GM12878 (cell line): Measurements from ENCODE around the gene TMPRSS11A. TPM values are rescaled to one million over a fixed set of nuclear protein-coding genes. Genes with fewer than 3 reads are reported as not detected.

Experiments used
- ATAC-seq: fragments of 200-7000 bp; cut with Tn5 transposase; 3 replicates; pipeline ENCODE4 v1.9.1; 2020; ENCODE audit warnings: mild to moderate bottlenecking, moderate library complexity
- BruUV-seq: library from RNA; stranded (reverse); fragments of 400-500 nt; replicated peaks from 2 replicates; lab custom pipeline; 2021; lab: Mats Ljungman, UMichigan
- CTCF ChIA-PET: fragments of 300-600 bp; sonication (Branson Sonifier 250); formaldehyde crosslinking; extraction: SDS; loops from one replicate; lab custom pipeline; 2021; ENCODE audit warnings: inconsistent platforms; lab: Yijun Ruan, JAX
- POLR2A ChIA-PET: fragments of 350-600 bp; formaldehyde crosslinking; extraction: SDS; loops from one replicate; lab custom pipeline; 2021; ENCODE audit warnings: inconsistent platforms; lab: Charles Lee
- RAD21 ChIA-PET: fragments of 300-600 bp; sonication (Branson Sonifier 250); formaldehyde crosslinking; loops from one replicate; lab custom pipeline; 2023; ENCODE audit warnings: antibody characterized with exemption; ENCODE audit not compliant: unreplicated experiment; lab: Charles Lee
- SMC1A ChIA-PET: fragments of 300-600 bp; sonication (Branson Sonifier 250); formaldehyde crosslinking; loops from one replicate; lab custom pipeline; 2023; ENCODE audit not compliant: unreplicated experiment, uncharacterized antibody; lab: Charles Lee
- DNase-seq: peaks from one replicate; pipeline ENCODE4 v3.0.0-alpha.2; 2011; ENCODE audit warnings: low read depth, low spot score
- FAIRE-seq: peaks from 3 replicates; lab custom pipeline; 2011; peaks lifted over from hg19 to GRCh38; lab: Jason Lieb, UNC
- H2AFZ ChIP-seq: 2 replicates; pipeline ENCODE4 v1.6.0; 2011; ENCODE audit warnings: low read depth, low read length, control low read depth; ENCODE audit not compliant: control insufficient read depth
- H3K27ac ChIP-seq: 2 replicates; pipeline ENCODE4 v1.5.1; 2011; ENCODE audit warnings: control low read depth; ENCODE audit not compliant: control insufficient read depth, insufficient read depth
- H3K27me3 ChIP-seq, 2 experiments: replicated peaks in 1 of 2; 2 replicates each; pipeline versions ENCODE4 v1.6.0 to v1.6.1; 2011; ENCODE audit warnings: low read length in 1 of 2; ENCODE audit not compliant: control insufficient read depth in 2 of 2, insufficient read depth in 2 of 2
- H3K36me3 ChIP-seq, 2 experiments: 2 replicates each; pipeline ENCODE4 v1.5.1; 2011; ENCODE audit warnings: low read length in 1 of 2; ENCODE audit not compliant: control insufficient read depth in 2 of 2, insufficient read depth in 2 of 2
- H3K4me1 ChIP-seq: 2 replicates; pipeline ENCODE4 v1.6.1; 2011; ENCODE audit warnings: mild to moderate bottlenecking, low read length, moderate library complexity, mixed read lengths; ENCODE audit not compliant: control insufficient read depth, insufficient read depth
- H3K4me2 ChIP-seq: 2 replicates; pipeline ENCODE4 v1.6.0; 2011; ENCODE audit warnings: control low read depth; ENCODE audit not compliant: control insufficient read depth, insufficient read depth
- H3K4me3 ChIP-seq: fragments of 200-600 bp; sonication (generic); 2 replicates; pipeline ENCODE4 v1.5.1; 2016
- H3K79me2 ChIP-seq: 2 replicates; pipeline ENCODE4 v1.6.0; 2011; ENCODE audit warnings: low read length; ENCODE audit not compliant: control insufficient read depth, insufficient read depth
- H3K9ac ChIP-seq: 2 replicates; pipeline ENCODE4 v1.8.0; 2011; ENCODE audit warnings: low read length, control low read depth, mixed read lengths; ENCODE audit not compliant: control insufficient read depth, insufficient read depth
- H3K9me3 ChIP-seq: replicated peaks from 3 replicates; pipeline ENCODE4 v1.5.1; 2011; ENCODE audit warnings: mild to moderate bottlenecking, low read length; ENCODE audit not compliant: control insufficient read depth, insufficient read depth
- H4K20me1 ChIP-seq: 2 replicates; pipeline ENCODE4 v1.6.0; 2011; ENCODE audit not compliant: control insufficient read depth, insufficient read depth
- ASH2L ChIP-seq: fragments of 300-600, 200-600 bp; sonication (generic); IDR thresholded peaks from 2 replicates; pipeline ENCODE4 v1.6.1; 2017; ENCODE audit warnings: low read depth, mild to moderate bottlenecking, borderline replicate concordance
- CBX5 ChIP-seq: sonication (generic); IDR thresholded peaks from 2 replicates; pipeline ENCODE4 v1.6.1; 2016; ENCODE audit warnings: low read depth, moderate library complexity, mild to moderate bottlenecking, inconsistent platforms
- CHD4 ChIP-seq: fragments of 200-600 bp; sonication (generic); IDR thresholded peaks from 2 replicates; pipeline ENCODE4 v1.6.1; 2016; ENCODE audit warnings: mild to moderate bottlenecking
- ESRRA ChIP-seq: IDR thresholded peaks from 2 replicates; pipeline ENCODE4 v1.6.1; 2012; ENCODE audit warnings: mild to moderate bottlenecking, low read length, improper control_type of control experiment
- FOXM1 ChIP-seq: IDR thresholded peaks from 2 replicates; pipeline ENCODE4 v1.6.1; 2012; ENCODE audit warnings: low read depth, mild to moderate bottlenecking, inconsistent platforms, low read length, moderate library complexity
- KDM1A ChIP-seq: fragments of 200-600 bp; sonication (generic); IDR thresholded peaks from 2 replicates; pipeline ENCODE4 v1.6.1; 2016; ENCODE audit warnings: borderline replicate concordance
- MLLT1 ChIP-seq: fragments of 450-650 bp; IDR thresholded peaks from 2 replicates; pipeline ENCODE4 v1.6.1; 2016; ENCODE audit warnings: mild to moderate bottlenecking
- NFIC ChIP-seq: IDR thresholded peaks from 2 replicates; pipeline ENCODE4 v1.6.1; 2012; ENCODE audit warnings: low read depth, mild to moderate bottlenecking, inconsistent platforms, low read length, moderate library complexity
- NFYB ChIP-seq: IDR thresholded peaks from 2 replicates; pipeline ENCODE4 v1.6.1; 2011; ENCODE audit warnings: low read depth, mild to moderate bottlenecking, low read length, improper control_type of control experiment, moderate library complexity; ENCODE audit not compliant: insufficient read depth
- SMC3 ChIP-seq: IDR thresholded peaks from 2 replicates; pipeline ENCODE4 v1.6.1; 2011; ENCODE audit warnings: low read length, improper control_type of control experiment, borderline replicate concordance
- SPI1 ChIP-seq: IDR thresholded peaks from 2 replicates; pipeline ENCODE4 v1.6.1; 2011; ENCODE audit warnings: low read depth, mild to moderate bottlenecking, low read length, moderate library complexity, borderline replicate concordance; ENCODE audit not compliant: insufficient read depth
- TCF7 ChIP-seq: IDR thresholded peaks from 2 replicates; pipeline ENCODE4 v1.6.1; 2014; ENCODE audit warnings: antibody characterized with exemption, borderline replicate concordance
- WRNIP1 ChIP-seq: IDR thresholded peaks from 2 replicates; pipeline ENCODE4 v1.6.1; 2011; ENCODE audit warnings: low read depth, low read length, improper control_type of control experiment, borderline replicate concordance
- YBX1 ChIP-seq: fragments of 450-650 bp; IDR thresholded peaks from 2 replicates; pipeline ENCODE4 v1.6.1; 2016; ENCODE audit warnings: antibody characterized with exemption
- YY1 ChIP-seq: IDR thresholded peaks from 2 replicates; pipeline ENCODE4 v1.6.1; 2011; ENCODE audit warnings: low read depth, mild to moderate bottlenecking, low read length
- ZNF24 ChIP-seq: fragments of 450-650 bp; IDR thresholded peaks from 2 replicates; pipeline ENCODE4 v1.6.1; 2017; ENCODE audit warnings: antibody characterized with exemption, mild to moderate bottlenecking
- ZZZ3 ChIP-seq: IDR thresholded peaks from 2 replicates; pipeline ENCODE4 v1.6.1; 2011; ENCODE audit warnings: low read depth; ENCODE audit not compliant: control insufficient read depth, insufficient read length
- WGBS: methylation state at CpG from one replicate; pipeline ENCODE4 v1.1.6; 2016; ENCODE audit warnings: low lambda C conversion rate; ENCODE audit not compliant: insufficient replicate concordance, insufficient coverage; ENCODE audit errors: missing lambda C conversion rate; 5-methylcytosine and 5-hydroxymethylcytosine counted together
- in situ Hi-C: fragments of 300-500 bp; cut with MboI; formaldehyde crosslinking; loops from 9 replicates; pipeline ENCODE4 v1.14.3; 2018; ENCODE audit warnings: mixed read lengths
- intact Hi-C: fragments of 100-400 bp; cut with micrococcal nuclease; formaldehyde crosslinking; loops from one replicate; pipeline ENCODE4 v1.14.2; 2022; ENCODE audit not compliant: unreplicated experiment
- polyA plus RNA-seq, 11 experiments: library from polyadenylated mRNA; depleted of rRNA in 4 of 11; unstranded in 6 of 11; stranded (reverse) in 5 of 11; fragments of >200 nt; fragmentation: Nextera tagmentation in 4 of 11; fragmentation: Illumina TruSeq in 1 of 11; extraction: Ambion mirVana in 4 of 11; extraction: Trizol in 1 of 11; gene quantifications; 1 replicate in 1 of 11; 2 replicates in 10 of 11; pipeline versions ENCODE4 v1.2.1 to v1.2.3, GENCODE V29; 2011 to 2016; ENCODE audit warnings: inconsistent platforms in 2 of 11, missing spikeins in 2 of 11, low read depth in 1 of 11
- total RNA-seq, 4 experiments: library from RNA; depleted of rRNA in 3 of 4; stranded (reverse); fragments of >200 nt in 3 of 4; fragmentation: Illumina TruSeq in 1 of 4; extraction: Trizol in 1 of 4; gene quantifications; 2 replicates each; pipeline versions ENCODE4 v1.2.1 to v1.2.3, GENCODE V29; 2013 to 2021

The TMPRSS11A gene
- total and polyA plus RNA-seq, 10 of the 15 experiments (the other 5 are each of a cell fraction or from before 2014, with no cell fraction given), result 0.02 TPM; not detected in 9

DNA sequence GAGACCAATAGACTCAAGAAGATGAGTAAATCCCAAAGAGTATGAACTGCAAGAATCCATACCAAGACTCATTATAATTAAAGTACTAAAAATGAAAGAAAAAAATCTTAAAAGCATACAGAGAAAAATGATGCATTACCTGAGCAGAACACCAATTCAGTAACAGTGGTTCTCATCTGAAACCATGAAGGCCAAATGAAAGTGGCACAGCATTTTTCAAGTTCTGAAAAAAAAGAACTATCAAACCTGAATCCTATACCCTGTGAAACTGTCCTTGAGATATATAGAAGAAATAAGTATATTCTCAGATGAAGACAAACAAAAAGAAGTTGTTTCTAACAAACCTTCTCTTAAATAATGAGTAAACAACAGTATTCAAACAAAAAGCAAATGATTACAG, 39.6 kb upstream of the TMPRSS11A start:
- in situ Hi-C loops, result no loop called here

DNA sequence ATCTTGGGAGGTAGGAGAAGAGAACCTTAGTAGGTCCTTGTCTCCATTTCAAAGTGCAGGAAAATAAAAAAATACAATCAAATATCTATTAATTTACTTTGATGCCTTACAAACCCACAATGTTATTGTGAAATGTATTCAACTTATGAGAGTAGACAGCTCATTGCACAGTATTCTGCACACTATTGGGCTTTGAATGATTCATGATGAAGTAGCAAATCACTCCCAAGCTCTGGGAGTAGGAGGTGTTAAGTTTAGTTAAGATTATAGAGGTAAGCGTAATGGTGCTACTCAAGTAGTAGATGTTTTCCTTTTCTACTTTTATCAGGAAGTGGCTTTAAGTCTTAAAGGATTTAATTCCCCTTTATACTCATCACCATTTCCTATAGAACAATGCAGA, 32.8 kb upstream of the TMPRSS11A start:
- Histone ChIP-seq H3K9me3 (no peaks in the 10 kb centered on the region), H3K9ac (no peak overlapping the region), H3K79me2 (no peaks in the 10 kb centered on the region), H3K4me3 (no peak overlapping the region), H3K36me3 (no peaks in the 10 kb centered on the region), H3K4me1 (no peaks in the 10 kb centered on the region), H3K27me3 (no peaks in the 10 kb centered on the region), H3K27ac (no peak overlapping the region), H2AFZ (no peak overlapping the region)
- in situ Hi-C loops, result no loop called here
- ATAC-seq, result no peak
- ChIA-PET SMC1A (no interaction called here), POLR2A (interaction anchor here (0.6 kb wide), 1 partner anchor 20 kb away, joined by 5 read pairs; no protein-coding TSS in a partner anchor), RAD21 (no interaction called here)
- no peak for FAIRE-seq
- BruUV-seq, result no TSS peak
- 79% methylated on average over 1 of the region's 1 CpG for WGBS
- TF ChIP-seq NFIC, result no peak
- TF ChIP-seq CHD4, result no peak
- TF ChIP-seq TCF7, result no peak
- no peak for TF ChIP-seq CBX5
- TF ChIP-seq ESRRA, result no peak
- TF ChIP-seq SPI1, result no peak
- no peak for TF ChIP-seq MLLT1
- no peak for TF ChIP-seq ASH2L
- TF ChIP-seq FOXM1, result no peak
- TF ChIP-seq WRNIP1, result no peak
- TF ChIP-seq ZZZ3, result no peak
- TF ChIP-seq KDM1A, result no peak
- no peak for TF ChIP-seq ZNF24
- TF ChIP-seq SMC3, result no peak
- no peak for TF ChIP-seq NFYB
- TF ChIP-seq, all 136 proteins: peak for 0
- CTCF ChIA-PET, result no interaction called here
- no peak for DNase-seq
- intact Hi-C loops, result loop anchor here (10.0 kb wide), 1 partner anchor 1619 kb away; no protein-coding TSS in a partner anchor
- Histone ChIP-seq H3K4me2 (no peak overlapping the region), H4K20me1 (no peaks in the 10 kb centered on the region)

More for the DNA sequence above, 39.6 kb upstream of the TMPRSS11A start:
- Histone ChIP-seq H3K4me2 (no peak overlapping the region), H3K9ac (no peak overlapping the region), H3K36me3 (no peaks in the 10 kb centered on the region), H2AFZ (no peak overlapping the region), H3K4me3 (no peak overlapping the region), H3K79me2 (no peaks in the 10 kb centered on the region), H3K27me3 (no peaks in the 10 kb centered on the region), H4K20me1 (no peaks in the 10 kb centered on the region), H3K9me3 (no peaks in the 10 kb centered on the region), H3K27ac (no peak overlapping the region), H3K4me1 (no peaks in the 10 kb centered on the region)
- POLR2A ChIA-PET, result no interaction called here
- BruUV-seq, result no TSS peak
- CTCF ChIA-PET, result no interaction called here
- RAD21 ChIA-PET, result no interaction called here
- no peak for DNase-seq
- SMC1A ChIA-PET, result no interaction called here
- FAIRE-seq, result no peak
- intact Hi-C loops, result no loop called here
- no peak for TF ChIP-seq NFIC
- TF ChIP-seq YBX1, result no peak
- TF ChIP-seq YY1, result no peak
- no peak for ATAC-seq
